ENCODE measurements around the gene SIRT4. TPM values are rescaled to one million over a fixed set of nuclear protein-coding genes. Genes with fewer than 3 reads are reported as not detected.

Gene SIRT4
- polyA plus RNA-seq, 2 donors, result 0.47 to 0.55 TPM

DNA sequence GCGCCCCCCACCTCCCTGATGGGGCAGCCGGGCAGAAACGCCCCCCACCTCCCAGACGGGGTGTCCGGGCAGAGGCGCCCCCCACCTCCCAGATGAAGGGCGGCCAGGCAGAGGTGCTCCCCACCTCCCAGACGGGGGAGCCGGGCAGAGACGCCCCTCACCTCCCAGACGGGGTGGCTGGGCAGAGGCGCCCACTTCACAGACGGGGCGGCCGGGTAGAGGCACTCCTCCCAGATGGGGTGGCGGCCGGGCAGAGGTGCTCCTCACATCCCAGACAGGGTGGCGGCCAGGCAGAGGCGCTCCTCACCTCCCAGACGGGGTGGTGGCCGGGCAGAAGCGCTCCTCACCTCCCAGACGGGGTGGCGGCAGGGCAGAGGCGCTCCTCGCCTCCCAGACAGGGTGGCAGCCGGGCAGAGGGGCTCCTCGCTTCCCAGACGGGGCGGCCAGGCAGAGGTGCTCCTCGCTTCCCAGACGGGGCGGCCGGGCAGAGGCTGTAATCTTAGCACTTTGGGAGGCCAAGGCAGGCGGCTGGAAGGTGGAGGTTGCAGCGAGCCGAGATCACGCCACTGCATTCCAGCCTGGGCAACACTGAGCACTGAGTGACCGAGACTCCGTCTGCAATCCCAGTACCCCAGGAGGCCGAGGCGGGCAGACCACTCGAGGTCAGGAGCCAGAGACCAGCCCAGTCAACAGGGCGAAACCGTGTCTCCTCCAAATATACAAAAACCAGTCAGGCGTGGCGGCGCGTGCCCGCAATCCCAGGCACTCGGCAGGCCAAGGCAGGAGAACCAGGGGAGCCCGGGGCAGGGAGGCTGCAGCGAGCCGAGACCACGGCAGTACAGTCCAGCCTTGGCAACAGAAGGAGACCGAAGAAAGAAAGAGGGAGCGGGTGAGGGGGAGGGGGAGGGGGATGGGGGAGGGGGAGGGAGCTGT, 23.7 kb upstream of the SIRT4 start:
- Histone ChIP-seq H3K27me3 (ENCODE audit: control insufficient read depth in 1 of 2, insufficient read depth in 2 of 2, low read length in 2 of 2) (no peaks in the 10 kb centered on the region), H3K4me3 (ENCODE audit: low read depth in 1 of 2, low read length in 2 of 2) (no peak overlapping the region), H3K4me1 (ENCODE audit: control insufficient read depth in 2 of 2, insufficient read depth in 2 of 2, low read length in 1 of 2) (no peaks in the 10 kb centered on the region), H3K9me3 (ENCODE audit: control insufficient read depth in 2 of 2, insufficient read depth in 1 of 2, low read depth in 1 of 2, low read length in 1 of 2) (no peaks in the 10 kb centered on the region), H3K27ac (ENCODE audit: low read depth in 2 of 2, low read length in 1 of 2) (no peak overlapping the region), H3K36me3 (ENCODE audit: control insufficient read depth in 2 of 2, insufficient read depth in 2 of 2, low read length in 1 of 2) (no peaks in the 10 kb centered on the region)
- WGBS, 2 donors, result 93 to 95% methylated on average over 46 to 56 of the region's 57 CpGs

DNA sequence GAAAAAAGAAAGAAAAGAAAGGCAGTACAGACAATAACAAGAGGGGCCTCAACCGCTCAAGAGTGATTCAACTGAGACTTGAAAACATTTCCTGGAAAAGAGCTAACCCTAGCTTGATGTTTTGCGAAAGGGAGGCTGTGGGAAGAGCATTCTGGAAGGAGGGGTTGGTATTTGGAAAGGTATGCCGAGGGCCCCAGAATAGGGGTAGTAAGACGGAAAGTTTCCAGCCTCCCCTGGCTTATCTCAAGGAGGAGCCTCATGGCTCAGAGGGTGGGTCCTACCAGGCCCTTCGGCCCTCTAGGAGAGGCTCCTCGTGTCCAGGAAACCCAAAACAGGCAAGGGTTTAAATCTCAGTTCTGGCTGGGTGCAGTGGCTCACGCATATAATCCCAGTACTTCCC, 18.8 kb upstream of the SIRT4 start:
- H3K36me3 ChIP-seq (ENCODE audit: control insufficient read depth in 2 of 2, insufficient read depth in 2 of 2, low read length in 1 of 2), result no peaks in the 10 kb centered on the region
- 69 to 76% methylated on average over 7 of the region's 7 CpGs for WGBS, 2 donors

DNA sequence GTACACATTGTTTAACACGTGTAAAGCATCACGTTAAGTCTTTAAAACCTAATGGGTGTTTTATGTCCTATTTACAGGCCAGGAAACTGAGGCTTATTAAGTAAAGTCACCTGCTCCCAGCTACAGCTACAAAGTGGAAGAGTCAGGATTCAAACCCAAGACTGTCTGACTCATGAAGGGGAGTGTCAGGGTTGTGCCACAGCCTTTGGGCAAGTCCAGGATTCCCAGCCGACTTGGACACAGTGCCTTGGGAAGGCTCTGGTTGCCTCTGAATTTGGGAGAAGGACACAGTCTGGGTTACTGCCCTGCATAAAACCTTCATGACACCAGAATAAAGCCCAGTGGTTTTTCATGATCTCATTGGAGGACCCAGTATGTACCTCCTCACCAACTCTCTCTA, 17.7 kb upstream of the SIRT4 start:
- WGBS, 2 donors, result 63 to 72% methylated on average over 3 of the region's 3 CpGs
- H3K4me1 ChIP-seq (ENCODE audit: control insufficient read depth in 2 of 2, insufficient read depth in 2 of 2, low read length in 1 of 2), result peaks cover 0 to 2% of the 10 kb centered on the region in 2 donors
- H3K9me3 ChIP-seq (ENCODE audit: control insufficient read depth in 2 of 2, insufficient read depth in 1 of 2, low read depth in 1 of 2, low read length in 1 of 2), result no peaks in the 10 kb centered on the region
- no peak overlapping the region for H3K27ac ChIP-seq (ENCODE audit: low read depth in 2 of 2, low read length in 1 of 2)
- no peak overlapping the region for H3K4me3 ChIP-seq (ENCODE audit: low read depth in 1 of 2, low read length in 2 of 2)
- no peaks in the 10 kb centered on the region for H3K36me3 ChIP-seq (ENCODE audit: control insufficient read depth in 2 of 2, insufficient read depth in 2 of 2, low read length in 1 of 2)
- no peaks in the 10 kb centered on the region for H3K27me3 ChIP-seq (ENCODE audit: control insufficient read depth in 1 of 2, insufficient read depth in 2 of 2, low read length in 2 of 2)

More for the DNA sequence above, 18.8 kb upstream of the SIRT4 start:
- Histone ChIP-seq H3K4me3 (ENCODE audit: low read depth in 1 of 2, low read length in 2 of 2) (no peak overlapping the region), H3K9me3 (ENCODE audit: control insufficient read depth in 2 of 2, insufficient read depth in 1 of 2, low read depth in 1 of 2, low read length in 1 of 2) (no peaks in the 10 kb centered on the region), H3K27ac (ENCODE audit: low read depth in 2 of 2, low read length in 1 of 2) (no peak overlapping the region), H3K27me3 (ENCODE audit: control insufficient read depth in 1 of 2, insufficient read depth in 2 of 2, low read length in 2 of 2) (no peaks in the 10 kb centered on the region), H3K4me1 (ENCODE audit: control insufficient read depth in 2 of 2, insufficient read depth in 2 of 2, low read length in 1 of 2) (peaks cover 0 to 2% of the 10 kb centered on the region in 2 donors)

DNA sequence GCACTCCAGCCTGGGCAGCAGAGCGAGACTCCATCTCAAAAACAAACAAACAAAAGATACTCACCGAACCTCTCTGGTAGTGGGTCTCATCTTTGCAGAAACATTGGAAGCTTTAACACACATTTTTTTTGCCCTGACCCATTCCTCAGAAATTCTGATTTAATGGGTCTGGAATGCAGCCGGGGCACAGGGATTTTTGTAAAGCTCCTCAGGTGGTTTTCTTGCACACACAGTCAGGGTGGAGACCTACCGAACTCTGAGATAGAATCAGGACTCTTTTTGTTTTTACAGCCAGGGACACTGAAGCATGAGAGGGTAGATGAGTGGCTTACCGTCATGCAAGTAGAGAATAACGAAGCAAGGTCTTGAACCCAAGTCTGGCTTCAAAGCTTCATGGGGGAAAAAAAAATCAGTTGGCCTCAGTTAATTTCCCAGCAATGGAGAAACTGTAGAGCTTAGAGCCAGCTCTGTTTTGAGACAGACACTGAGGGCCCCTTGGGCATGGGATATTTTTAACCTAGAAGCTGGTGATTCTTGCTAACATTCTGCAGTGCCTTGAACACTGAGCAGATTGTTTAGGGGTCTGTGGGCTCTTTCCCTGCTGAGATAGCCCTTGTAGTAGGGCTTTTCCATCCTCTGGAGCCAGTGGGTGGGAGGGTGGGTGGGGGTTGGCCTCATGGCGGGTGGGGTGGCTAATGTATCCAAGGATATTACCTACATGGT, 15.2 kb upstream of the SIRT4 start:
- no peak overlapping the region for H3K27ac ChIP-seq (ENCODE audit: low read depth in 2 of 2, low read length in 1 of 2)
- H3K9me3 ChIP-seq (ENCODE audit: control insufficient read depth in 2 of 2, insufficient read depth in 1 of 2, low read depth in 1 of 2, low read length in 1 of 2), result no peaks in the 10 kb centered on the region
- H3K4me3 ChIP-seq (ENCODE audit: low read depth in 1 of 2, low read length in 2 of 2), result no peak overlapping the region
- WGBS, 2 donors, result 48 to 60% methylated on average over 7 of the region's 7 CpGs
- H3K36me3 ChIP-seq (ENCODE audit: control insufficient read depth in 2 of 2, insufficient read depth in 2 of 2, low read length in 1 of 2), result no peaks in the 10 kb centered on the region
- H3K4me1 ChIP-seq (ENCODE audit: control insufficient read depth in 2 of 2, insufficient read depth in 2 of 2, low read length in 1 of 2), result peaks cover 0 to 2% of the 10 kb centered on the region in 2 donors
- H3K27me3 ChIP-seq (ENCODE audit: control insufficient read depth in 1 of 2, insufficient read depth in 2 of 2, low read length in 2 of 2), result no peaks in the 10 kb centered on the region

DNA sequence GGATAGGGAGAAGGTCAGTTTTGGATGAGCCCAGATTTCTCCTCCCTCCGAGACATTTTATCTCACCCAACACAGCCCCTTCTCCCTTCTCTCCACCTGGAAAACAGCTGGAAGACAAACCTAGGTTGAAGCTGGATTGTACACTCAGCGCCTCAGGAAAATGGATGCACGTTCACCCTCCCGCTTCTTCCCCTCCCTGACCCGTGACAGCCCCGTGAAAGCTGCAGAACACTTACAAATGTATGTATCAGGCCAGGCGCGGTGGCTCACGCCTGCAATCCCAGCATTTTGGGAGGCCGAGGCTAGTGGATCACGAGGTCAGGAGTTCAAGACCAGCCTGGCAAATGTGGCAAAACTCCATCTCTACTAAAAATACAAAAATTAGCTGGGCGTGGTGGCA, 14.6 kb upstream of the SIRT4 start:
- Histone ChIP-seq H3K36me3 (ENCODE audit: control insufficient read depth in 2 of 2, insufficient read depth in 2 of 2, low read length in 1 of 2) (no peaks in the 10 kb centered on the region), H3K27ac (ENCODE audit: low read depth in 2 of 2, low read length in 1 of 2) (no peak overlapping the region), H3K27me3 (ENCODE audit: control insufficient read depth in 1 of 2, insufficient read depth in 2 of 2, low read length in 2 of 2) (no peaks in the 10 kb centered on the region), H3K4me1 (ENCODE audit: control insufficient read depth in 2 of 2, insufficient read depth in 2 of 2, low read length in 1 of 2) (peaks cover 0 to 2% of the 10 kb centered on the region in 2 donors), H3K4me3 (ENCODE audit: low read depth in 1 of 2, low read length in 2 of 2) (no peak overlapping the region), H3K9me3 (ENCODE audit: control insufficient read depth in 2 of 2, insufficient read depth in 1 of 2, low read depth in 1 of 2, low read length in 1 of 2) (no peaks in the 10 kb centered on the region)
- 84 to 90% methylated on average over 12 of the region's 12 CpGs for WGBS, 2 donors

DNA sequence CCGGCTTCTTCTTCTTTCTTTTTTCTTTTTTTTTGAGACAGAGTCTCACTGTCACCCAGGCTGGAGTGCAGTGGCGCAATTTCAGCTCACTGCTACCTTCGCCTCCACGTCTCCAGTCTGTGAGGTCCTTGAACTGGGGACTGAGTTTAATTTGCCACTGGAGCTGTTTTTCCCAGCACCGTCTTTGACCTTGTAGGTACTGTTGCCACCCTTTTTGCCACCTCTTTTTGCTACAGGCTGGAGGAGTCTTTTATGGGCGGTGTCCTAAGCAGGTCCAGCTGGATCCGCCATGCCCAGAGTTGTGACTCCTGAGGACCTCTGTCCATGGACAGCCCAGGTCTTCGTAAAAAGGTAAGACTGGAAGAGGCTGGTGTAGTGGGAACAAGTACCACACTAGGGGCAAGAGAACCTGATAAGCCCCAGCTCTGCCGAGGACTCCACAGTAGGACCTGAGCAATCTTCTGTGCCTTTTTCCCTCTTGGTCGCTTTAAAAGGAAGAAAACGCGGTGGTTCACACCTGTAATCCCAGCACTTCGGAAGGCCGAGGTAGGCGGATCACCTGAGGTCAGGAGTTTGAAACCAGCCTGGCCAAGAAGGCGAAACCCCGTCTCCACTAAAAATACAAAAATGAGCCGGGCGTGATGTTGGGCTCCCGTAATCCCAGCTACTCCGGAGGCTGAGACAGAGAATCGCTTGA, 11.4 kb upstream of the SIRT4 start:
- Histone ChIP-seq H3K36me3 (ENCODE audit: control insufficient read depth in 2 of 2, insufficient read depth in 2 of 2, low read length in 1 of 2) (no peaks in the 10 kb centered on the region), H3K4me3 (ENCODE audit: low read depth in 1 of 2, low read length in 2 of 2) (peak overlapping the region; percentile 23 to 29), H3K9me3 (ENCODE audit: control insufficient read depth in 2 of 2, insufficient read depth in 1 of 2, low read depth in 1 of 2, low read length in 1 of 2) (no peaks in the 10 kb centered on the region), H3K4me1 (ENCODE audit: control insufficient read depth in 2 of 2, insufficient read depth in 2 of 2, low read length in 1 of 2) (peaks cover 0 to 2% of the 10 kb centered on the region in 2 donors), H3K27ac (ENCODE audit: low read depth in 2 of 2, low read length in 1 of 2) (peak overlapping the region; percentile 85 to 95), H3K27me3 (ENCODE audit: control insufficient read depth in 1 of 2, insufficient read depth in 2 of 2, low read length in 2 of 2) (no peaks in the 10 kb centered on the region)
- 20 to 26% methylated on average over 22 of the region's 22 CpGs for WGBS, 2 donors

DNA sequence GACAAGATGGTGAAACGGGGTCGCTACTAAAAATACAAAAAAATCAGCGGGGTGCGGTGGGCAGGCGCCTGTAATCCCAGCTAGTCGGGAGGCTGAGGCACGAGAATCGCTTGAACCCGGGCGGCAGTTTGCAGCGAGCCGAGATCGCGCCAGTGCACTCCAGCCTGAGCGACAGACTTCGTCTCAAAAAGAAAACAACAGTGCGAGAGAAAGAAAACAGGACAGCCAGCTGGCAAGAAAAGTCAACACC, 9.8 kb upstream of the SIRT4 start:
- no peaks in the 10 kb centered on the region for H3K9me3 ChIP-seq (ENCODE audit: control insufficient read depth in 2 of 2, insufficient read depth in 1 of 2, low read depth in 1 of 2, low read length in 1 of 2)
- H3K36me3 ChIP-seq (ENCODE audit: control insufficient read depth in 2 of 2, insufficient read depth in 2 of 2, low read length in 1 of 2), result no peaks in the 10 kb centered on the region
- peak overlapping the region; percentile 95 to 100 for H3K27ac ChIP-seq (ENCODE audit: low read depth in 2 of 2, low read length in 1 of 2)
- H3K27me3 ChIP-seq (ENCODE audit: control insufficient read depth in 1 of 2, insufficient read depth in 2 of 2, low read length in 2 of 2), result no peaks in the 10 kb centered on the region
- peak overlapping the region; percentile 43 to 44 for H3K4me3 ChIP-seq (ENCODE audit: low read depth in 1 of 2, low read length in 2 of 2)
- 0% methylated on average over 17 of the region's 17 CpGs for WGBS, 2 donors
- peaks cover 0 to 2% of the 10 kb centered on the region in 2 donors for H3K4me1 ChIP-seq (ENCODE audit: control insufficient read depth in 2 of 2, insufficient read depth in 2 of 2, low read length in 1 of 2)

DNA sequence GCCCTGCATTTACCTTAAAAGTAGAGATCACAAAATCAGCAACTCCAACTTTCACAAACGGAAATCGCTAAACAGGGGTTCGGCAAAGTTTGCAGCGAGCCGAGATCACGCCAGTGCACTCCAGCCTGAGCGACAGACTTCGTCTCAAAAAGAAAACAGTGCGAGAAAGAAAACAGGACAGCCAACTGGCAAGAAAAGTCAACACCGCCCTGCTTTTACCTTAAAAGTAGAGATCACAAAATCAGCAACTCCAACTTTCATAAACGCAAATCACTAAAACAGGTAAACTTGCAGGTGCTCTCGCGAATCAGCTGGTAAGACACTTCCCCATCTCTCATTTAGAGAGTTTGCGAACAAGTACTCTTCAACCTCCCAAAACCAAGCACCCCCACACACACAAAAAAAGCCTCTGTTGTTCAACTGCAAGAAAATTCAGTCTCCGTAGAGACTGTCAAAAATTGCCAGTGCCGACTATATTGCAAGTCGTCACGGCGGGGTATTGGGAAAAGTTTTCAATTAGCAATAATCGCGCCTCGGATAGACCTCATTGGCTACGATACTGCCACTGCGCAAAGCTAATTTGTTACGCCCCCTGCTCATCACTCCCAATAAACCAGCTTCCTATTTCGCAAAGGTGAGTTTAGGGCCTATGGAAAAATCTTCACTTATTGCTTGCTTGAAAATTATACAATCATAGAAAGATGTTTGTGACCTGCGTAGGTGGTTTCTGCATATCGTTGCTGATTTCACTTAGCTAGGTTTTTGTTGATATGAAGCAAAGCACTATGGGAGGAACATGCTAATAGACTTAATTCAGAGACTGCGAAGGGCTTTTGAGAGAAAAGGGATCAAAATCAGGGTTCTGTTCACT, 9.2 kb upstream of the SIRT4 start, which contains the start of gene RNU4-1:
Gene RNU4-1, minus strand, starts transcription at position 577 of the 871 bp plus-strand sequence.
- H3K4me1 ChIP-seq (ENCODE audit: control insufficient read depth in 2 of 2, insufficient read depth in 2 of 2, low read length in 1 of 2), result no peaks in the 10 kb centered on the region
- H3K9me3 ChIP-seq (ENCODE audit: control insufficient read depth in 2 of 2, insufficient read depth in 1 of 2, low read depth in 1 of 2, low read length in 1 of 2), result no peaks in the 10 kb centered on the region
- WGBS, 2 donors, result 1% methylated on average over 29 of the region's 29 CpGs
- no peaks in the 10 kb centered on the region for H3K36me3 ChIP-seq (ENCODE audit: control insufficient read depth in 2 of 2, insufficient read depth in 2 of 2, low read length in 1 of 2)
- H3K27ac ChIP-seq (ENCODE audit: low read depth in 2 of 2, low read length in 1 of 2), result peak within 1 kb of the TSS; percentile 95 to 100
- H3K4me3 ChIP-seq (ENCODE audit: low read depth in 1 of 2, low read length in 2 of 2), result peak within 1 kb of the TSS; percentile 43 to 44
- no peaks in the 10 kb centered on the region for H3K27me3 ChIP-seq (ENCODE audit: control insufficient read depth in 1 of 2, insufficient read depth in 2 of 2, low read length in 2 of 2)

DNA sequence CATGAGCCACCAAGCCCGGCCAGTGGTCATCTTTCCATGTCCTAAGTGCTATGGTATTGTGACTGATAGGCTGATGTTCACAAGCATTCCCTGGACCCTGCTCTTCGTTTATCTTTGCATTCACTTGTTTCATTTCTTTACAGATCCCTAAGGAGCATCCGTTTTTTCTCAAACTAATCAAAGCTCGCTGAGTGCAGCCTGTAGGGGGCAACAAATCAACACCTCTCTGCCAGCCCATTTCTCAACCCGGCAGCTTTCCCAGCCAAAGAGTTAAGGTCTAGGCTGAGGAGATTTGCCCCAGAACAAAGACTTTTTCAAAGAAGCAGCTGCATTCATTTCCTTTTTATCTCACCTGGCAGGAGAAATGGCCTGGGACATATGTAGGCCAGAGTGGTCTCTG, 12.1 kb downstream of the SIRT4 start:
- Histone ChIP-seq H3K27me3 (ENCODE audit: control insufficient read depth in 1 of 2, insufficient read depth in 2 of 2, low read length in 2 of 2) (no peaks in the 10 kb centered on the region), H3K4me1 (ENCODE audit: control insufficient read depth in 2 of 2, insufficient read depth in 2 of 2, low read length in 1 of 2) (peaks cover 0 to 3% of the 10 kb centered on the region in 2 donors), H3K36me3 (ENCODE audit: control insufficient read depth in 2 of 2, insufficient read depth in 2 of 2, low read length in 1 of 2) (no peaks in the 10 kb centered on the region), H3K4me3 (ENCODE audit: low read depth in 1 of 2, low read length in 2 of 2) (no peak overlapping the region), H3K27ac (ENCODE audit: low read depth in 2 of 2, low read length in 1 of 2) (no peak overlapping the region), H3K9me3 (ENCODE audit: control insufficient read depth in 2 of 2, insufficient read depth in 1 of 2, low read depth in 1 of 2, low read length in 1 of 2) (no peaks in the 10 kb centered on the region)
- 59 to 64% methylated on average over 5 of the region's 5 CpGs for WGBS, 2 donors
